PC-9 (cell line): ENCODE results near the gene GCM1.

Experiments used
- EZH2 ChIP-seq: fragments of 200-600 bp; sonication (generic); IDR thresholded peaks from 2 replicates; pipeline ENCODE4 v1.8.0; 2017; ENCODE audit warnings: antibody characterized with exemption, low read depth
- TF ChIP-seq, protein P1 (sequence below): fragments of 200-600 bp; sonication (generic); conservative IDR thresholded peaks from 2 replicates; pipeline ENCODE4 v1.6.1; 2017; ENCODE audit warnings: mixed run types, antibody characterized with exemption, mild to moderate bottlenecking, moderate library complexity

DNA sequence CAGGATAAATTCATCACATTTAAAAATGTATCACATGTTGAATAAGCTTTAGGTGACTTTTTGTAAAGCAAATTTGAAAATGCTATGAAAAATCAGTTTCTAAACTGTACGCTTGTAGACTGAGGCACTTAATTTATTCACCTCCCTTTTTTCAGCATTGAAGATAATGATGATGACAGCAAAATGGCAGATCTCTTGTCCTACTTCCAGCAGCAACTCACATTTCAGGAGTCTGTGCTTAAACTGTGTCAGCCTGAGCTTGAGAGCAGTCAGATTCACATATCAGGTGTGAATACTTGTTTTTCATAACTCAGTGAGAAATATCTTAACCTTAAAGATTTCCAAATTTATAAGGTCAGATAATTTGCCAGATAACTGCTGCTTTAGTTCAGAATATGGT, 67.8 kb downstream of the GCM1 start:
- TF ChIP-seq, protein P1, sequence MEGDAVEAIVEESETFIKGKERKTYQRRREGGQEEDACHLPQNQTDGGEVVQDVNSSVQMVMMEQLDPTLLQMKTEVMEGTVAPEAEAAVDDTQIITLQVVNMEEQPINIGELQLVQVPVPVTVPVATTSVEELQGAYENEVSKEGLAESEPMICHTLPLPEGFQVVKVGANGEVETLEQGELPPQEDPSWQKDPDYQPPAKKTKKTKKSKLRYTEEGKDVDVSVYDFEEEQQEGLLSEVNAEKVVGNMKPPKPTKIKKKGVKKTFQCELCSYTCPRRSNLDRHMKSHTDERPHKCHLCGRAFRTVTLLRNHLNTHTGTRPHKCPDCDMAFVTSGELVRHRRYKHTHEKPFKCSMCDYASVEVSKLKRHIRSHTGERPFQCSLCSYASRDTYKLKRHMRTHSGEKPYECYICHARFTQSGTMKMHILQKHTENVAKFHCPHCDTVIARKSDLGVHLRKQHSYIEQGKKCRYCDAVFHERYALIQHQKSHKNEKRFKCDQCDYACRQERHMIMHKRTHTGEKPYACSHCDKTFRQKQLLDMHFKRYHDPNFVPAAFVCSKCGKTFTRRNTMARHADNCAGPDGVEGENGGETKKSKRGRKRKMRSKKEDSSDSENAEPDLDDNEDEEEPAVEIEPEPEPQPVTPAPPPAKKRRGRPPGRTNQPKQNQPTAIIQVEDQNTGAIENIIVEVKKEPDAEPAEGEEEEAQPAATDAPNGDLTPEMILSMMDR, result no peak
- no peak for TF ChIP-seq EZH2
